OCI-LY1 (cell line): ENCODE results near the gene KCNA3.
"Not testable (repeated sequence)": the region's sequence is repeated elsewhere in the genome, so short reads cannot be mapped to it uniquely, and the experiment has no call there.

Source experiments
- H2AFZ ChIP-seq: fragments of 200-600 bp; sonication (generic), shearing (Covaris generic); 2 replicates; pipeline ENCODE4 v1.6.0; 2014; ENCODE audit warnings: antibody characterized with exemption, mild to moderate bottlenecking, low read length
- H3F3A ChIP-seq: fragments of 200-600 bp; sonication (generic), shearing (Covaris generic); 2 replicates; pipeline ENCODE4 v1.6.0; 2014; ENCODE audit warnings: mild to moderate bottlenecking, antibody characterized with exemption, low read length, moderate library complexity; ENCODE audit not compliant: insufficient read depth
- H3K27ac ChIP-seq: fragments of 200-600 bp; sonication (generic); 2 replicates; pipeline ENCODE4 v1.5.1; 2014; ENCODE audit warnings: low read length, mixed run types, mild to moderate bottlenecking, low read depth; ENCODE audit not compliant: poor library complexity, severe bottlenecking
- H3K27me3 ChIP-seq: fragments of 200-600 bp; sonication (generic); 2 replicates; pipeline ENCODE4 v1.6.0; 2014; ENCODE audit warnings: antibody characterized with exemption, mild to moderate bottlenecking, low read length, moderate library complexity; ENCODE audit not compliant: insufficient read depth
- H3K36me3 ChIP-seq: fragments of 200-600 bp; sonication (generic); 2 replicates; pipeline ENCODE4 v1.6.1; 2014; ENCODE audit warnings: mild to moderate bottlenecking, antibody characterized with exemption, low read length, moderate library complexity, mixed read lengths; ENCODE audit not compliant: insufficient read depth
- H3K4me1 ChIP-seq: fragments of 200-600 bp; sonication (generic); 2 replicates; pipeline ENCODE4 v1.5.1; 2014; ENCODE audit warnings: mild to moderate bottlenecking, low read length, moderate library complexity; ENCODE audit not compliant: insufficient read depth, severe bottlenecking
- H3K4me2 ChIP-seq: fragments of 200-600 bp; sonication (generic), shearing (Covaris generic); 2 replicates; pipeline ENCODE4 v1.6.1; 2014; ENCODE audit warnings: low read length
- H3K4me3 ChIP-seq: fragments of 200-600 bp; sonication (generic); 2 replicates; pipeline ENCODE4 v1.5.1; 2014; ENCODE audit warnings: low read length, low read depth, mild to moderate bottlenecking, mixed read lengths; ENCODE audit not compliant: poor library complexity, severe bottlenecking
- H3K79me2 ChIP-seq: fragments of 200-600 bp; shearing (Covaris generic); 2 replicates; pipeline ENCODE4 v1.6.1; 2016; ENCODE audit warnings: mixed run types, low read length, mixed read lengths; ENCODE audit not compliant: insufficient read depth
- H3K9ac ChIP-seq: fragments of 200-600 bp; sonication (generic), shearing (Covaris generic); 2 replicates; pipeline ENCODE4 v1.6.1; 2014; ENCODE audit warnings: mild to moderate bottlenecking, low read length, mixed read lengths
- H3K9me2 ChIP-seq: fragments of 200-600 bp; sonication (generic), shearing (Covaris generic); 2 replicates; pipeline ENCODE4 v1.6.1; 2014; ENCODE audit warnings: low read depth, mild to moderate bottlenecking, low read length, mixed read lengths
- H3K9me3 ChIP-seq: fragments of 200-600 bp; shearing (Covaris generic); 2 replicates; pipeline ENCODE4 v1.6.1; 2014; ENCODE audit warnings: low read length, mixed read lengths
- H4K20me1 ChIP-seq: fragments of 200-600 bp; sonication (generic), shearing (Covaris generic); 2 replicates; pipeline ENCODE4 v1.6.0; 2016; ENCODE audit warnings: mild to moderate bottlenecking, low read length; ENCODE audit not compliant: insufficient read depth
- CTCF ChIP-seq: fragments of 200-600 bp; sonication (generic), shearing (Covaris generic); IDR thresholded peaks from 2 replicates; pipeline ENCODE4 v1.5.1; 2017; ENCODE audit warnings: mild to moderate bottlenecking, antibody characterized with exemption, low read length, moderate library complexity, mixed read lengths
- EZH2 ChIP-seq: fragments of 200-600 bp; sonication (generic), shearing (Covaris generic); IDR thresholded peaks from 2 replicates; pipeline ENCODE4 v1.8.0; 2017; ENCODE audit warnings: borderline replicate concordance, mixed run types, mild to moderate bottlenecking, antibody characterized with exemption, low read length, moderate library complexity, mixed read lengths

The KCNA3 gene

GRCh38 chr1:110668549-110668948, 6.2 kb downstream of the KCNA3 start:
- Histone ChIP-seq H3K4me2 (peak overlapping the region; percentile 86), H3K79me2 (peaks cover 17% of the 10 kb centered on the region; the same call in 1 of the 2 replicates), H3K4me3 (peak overlapping the region; percentile 67), H3K27ac (peak overlapping the region; percentile 43), H4K20me1 (no peaks in the 10 kb centered on the region), H3K4me1 (peaks cover 54% of the 10 kb centered on the region), H3K9me3 (no peaks in the 10 kb centered on the region), H3K36me3 (peaks cover 3% of the 10 kb centered on the region; the same call in 1 of the 2 replicates), H3K9ac (peak overlapping the region; percentile 2; the same call in 1 of the 2 replicates), H3F3A (no peaks in the 10 kb centered on the region), H2AFZ (no peak overlapping the region), H3K9me2 (no peaks in the 10 kb centered on the region), H3K27me3 (no peaks in the 10 kb centered on the region)
- no peak for TF ChIP-seq EZH2
- TF ChIP-seq CTCF = no peak

- H3K4me2 ChIP-seq = no peak overlapping the region
- H3K36me3 ChIP-seq = peaks cover 3% of the 10 kb centered on the region; the same call in 1 of the 2 replicates
- H3K27ac ChIP-seq = no peak overlapping the region
- no peaks in the 10 kb centered on the region for H3K27me3 ChIP-seq
- H3K79me2 ChIP-seq = peaks cover 17% of the 10 kb centered on the region; the same call in 1 of the 2 replicates
- peaks cover 46% of the 10 kb centered on the region for H3K4me1 ChIP-seq
- H4K20me1 ChIP-seq = no peaks in the 10 kb centered on the region
- no peaks in the 10 kb centered on the region for H3K9me3 ChIP-seq
- H3K9me2 ChIP-seq = no peaks in the 10 kb centered on the region
- no peak overlapping the region for H3K4me3 ChIP-seq
- no peak overlapping the region for H2AFZ ChIP-seq
- no peak overlapping the region for H3K9ac ChIP-seq
- H3F3A ChIP-seq = no peaks in the 10 kb centered on the region
- TF ChIP-seq EZH2 (no peak), CTCF (no peak)
Measured at GRCh38 chr1:110667776-110668175, 7.0 kb downstream of the KCNA3 start.

GRCh38 chr1:110663241-110663640, 11.5 kb downstream of the KCNA3 start:
- H3K27me3 ChIP-seq = no peaks in the 10 kb centered on the region
- H2AFZ ChIP-seq = no peak overlapping the region
- H3K4me2 ChIP-seq = no peak overlapping the region
- H4K20me1 ChIP-seq = no peaks in the 10 kb centered on the region
- no peaks in the 10 kb centered on the region for H3K9me3 ChIP-seq
- H3F3A ChIP-seq = 0 out of 2 replicates have a peak, but pooled peaks cover 4% of the 10 kb centered on the region
- peaks cover 3% of the 10 kb centered on the region for H3K36me3 ChIP-seq
- no peak overlapping the region for H3K9ac ChIP-seq
- peaks cover 8% of the 10 kb centered on the region for H3K4me1 ChIP-seq
- no peak for TF ChIP-seq EZH2
- no peak for TF ChIP-seq CTCF
- H3K9me2 ChIP-seq = no peaks in the 10 kb centered on the region
- no peak overlapping the region for H3K4me3 ChIP-seq
- H3K79me2 ChIP-seq = no peaks in the 10 kb centered on the region
- no peak overlapping the region for H3K27ac ChIP-seq

GRCh38 chr1:110659559-110659958, 15.2 kb downstream of the KCNA3 start:
- H3K4me1 ChIP-seq, H3K36me3 ChIP-seq, H3K9me2 ChIP-seq, H4K20me1 ChIP-seq, H3K4me2 ChIP-seq, H3K79me2 ChIP-seq, H3K27me3 ChIP-seq, H3K9me3 ChIP-seq, H2AFZ ChIP-seq, H3K9ac ChIP-seq, H3F3A ChIP-seq, H3K4me3 ChIP-seq, H3K27ac ChIP-seq: not testable (repeated sequence)
